GM18867 (cell line): Measurements from ENCODE around the gene ATAD1.
"Not testable (repeated sequence)": the region's sequence is repeated elsewhere in the genome, so short reads cannot be mapped to it uniquely, and the experiment has no call there.

Source experiments
- ATAC-seq: cut with Tn5 transposase; IDR thresholded peaks from one replicate; pipeline ENCODE4 v1.9.1; 2021; ENCODE audit warnings: mild to moderate bottlenecking, moderate library complexity; ENCODE audit not compliant: unreplicated experiment

The ATAD1 gene

DNA sequence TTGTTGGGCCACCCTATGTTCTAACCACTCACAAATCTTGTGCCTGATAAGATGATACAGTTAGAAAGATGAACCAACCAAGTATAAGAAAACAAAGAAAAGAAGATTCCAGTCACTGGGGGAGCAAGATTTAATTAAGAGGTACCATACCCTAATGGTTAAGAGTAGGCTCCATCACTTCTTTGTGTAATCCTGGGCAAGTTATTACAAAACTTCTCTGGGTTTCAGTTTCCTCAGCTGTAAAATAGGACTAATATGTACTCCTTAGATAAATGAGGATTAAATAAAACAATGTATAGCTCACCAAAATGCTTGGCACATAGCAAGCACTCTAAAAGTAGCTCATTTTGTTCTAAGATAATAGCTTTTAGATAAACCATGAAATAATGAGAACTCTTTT, 58.5 kb downstream of the ATAD1 start:
- no peak for ATAC-seq

DNA sequence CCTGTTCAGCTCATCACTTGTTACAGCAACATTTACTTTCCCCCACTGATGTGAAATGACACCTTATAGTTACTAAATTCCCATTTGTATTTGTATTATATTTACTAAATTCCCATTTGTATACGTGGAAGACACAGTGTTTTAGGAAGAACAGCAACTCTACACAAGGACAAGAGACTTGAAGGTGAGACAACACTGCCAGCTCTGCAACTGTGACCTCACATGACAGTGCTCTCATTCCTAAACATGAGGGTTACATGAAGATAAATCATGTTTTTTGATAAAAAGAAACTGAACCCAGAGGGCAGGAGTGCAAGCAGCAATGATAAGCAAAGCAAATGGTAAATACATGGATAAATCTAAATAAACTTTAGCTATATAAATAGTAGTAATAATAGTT, 60.3 kb downstream of the ATAD1 start:
- ATAC-seq, result no peak

DNA sequence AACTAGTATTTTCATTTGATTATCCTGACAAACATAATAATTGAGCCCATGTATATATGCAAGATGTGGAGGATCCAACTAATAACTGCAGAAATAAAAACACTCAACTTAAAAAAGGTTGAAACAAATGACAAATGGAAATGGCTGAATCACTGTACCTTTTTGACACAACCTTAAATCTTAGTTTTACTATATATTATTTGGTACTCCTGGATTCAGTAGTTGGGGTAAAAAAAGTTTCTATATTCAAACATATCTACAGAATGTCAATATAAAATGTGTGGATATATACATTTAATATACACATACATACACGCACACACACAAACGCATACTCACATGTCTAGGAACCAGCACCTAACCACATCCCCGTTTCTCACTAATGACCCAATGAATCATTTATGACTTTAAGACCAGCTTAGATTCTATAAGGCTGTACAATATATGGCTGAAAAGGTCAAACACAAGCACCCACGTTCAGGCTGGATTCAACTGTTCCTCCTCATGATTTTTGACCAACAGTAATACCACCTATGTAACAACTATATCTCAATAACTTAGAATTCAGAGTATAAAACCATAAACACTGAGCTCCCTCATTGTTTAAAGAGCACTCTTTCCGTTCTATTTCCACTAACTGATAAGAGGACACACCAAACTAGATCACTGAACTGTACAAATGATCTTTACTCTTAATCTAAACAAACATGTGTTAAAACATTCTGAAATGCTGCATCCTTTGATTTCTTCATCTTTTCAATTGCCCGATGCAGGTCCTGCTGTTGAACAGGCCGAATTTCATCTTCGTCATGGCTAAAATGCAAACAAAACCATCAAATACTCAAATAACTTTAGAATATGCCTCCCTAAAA, 63.8 kb downstream of the ATAD1 start:
- ATAC-seq, result no peak

DNA sequence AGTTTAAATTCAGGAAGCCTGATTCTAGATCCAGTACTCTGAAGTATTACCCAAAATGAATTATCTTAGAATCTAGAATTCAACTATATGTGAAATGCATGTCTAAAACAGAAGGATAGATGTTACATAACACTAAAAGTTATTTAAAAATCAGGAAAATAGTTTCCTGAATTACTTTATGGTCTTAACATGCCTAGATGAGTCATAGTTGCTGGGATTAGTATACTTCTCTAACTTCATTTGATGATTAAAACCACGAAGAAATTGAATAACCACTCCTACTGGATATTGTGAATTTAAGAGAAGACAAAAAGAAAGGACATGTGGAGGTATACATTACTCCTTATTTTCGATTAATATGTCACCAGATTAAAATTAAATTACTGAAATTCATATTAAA, 65.5 kb downstream of the ATAD1 start:
- no peak for ATAC-seq

DNA sequence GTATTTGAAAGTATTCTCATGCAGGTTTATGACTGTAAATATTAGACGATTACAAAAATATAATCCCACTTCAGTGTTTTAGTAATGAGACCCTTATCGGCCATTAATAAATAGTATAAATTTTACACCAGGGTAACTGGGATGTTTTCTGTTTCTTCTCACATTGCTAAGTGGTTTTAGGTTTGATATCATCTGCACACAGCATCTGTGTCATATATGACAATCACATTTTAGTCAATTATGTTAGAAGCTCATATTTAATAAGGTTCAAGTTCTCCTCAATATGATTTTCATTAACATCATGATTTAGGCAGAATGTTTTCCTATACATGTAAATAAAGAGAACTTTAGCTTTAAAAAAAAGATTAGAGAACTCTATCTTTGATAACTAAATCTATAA, 66.8 kb downstream of the ATAD1 start:
- ATAC-seq, result no peak

DNA sequence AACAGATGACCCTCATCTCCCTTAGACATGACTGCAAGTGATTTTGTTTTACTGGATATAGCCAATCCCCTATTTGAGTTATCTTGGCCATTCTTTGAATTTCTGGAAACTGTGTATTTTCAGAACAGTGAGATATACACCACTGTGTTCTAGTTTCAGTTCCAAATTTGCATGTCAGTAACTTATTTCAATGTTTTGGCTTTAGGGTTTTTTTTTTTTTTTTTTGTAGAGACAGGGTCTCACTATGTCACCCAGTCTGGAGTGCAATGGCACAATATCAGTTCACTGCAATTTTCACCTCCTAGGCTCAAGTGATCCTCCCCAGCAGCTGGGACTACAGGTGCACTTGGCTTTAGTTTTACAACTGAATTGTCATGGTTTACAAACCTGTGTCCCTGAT, 67.2 kb downstream of the ATAD1 start:
- ATAC-seq, result no peak

DNA sequence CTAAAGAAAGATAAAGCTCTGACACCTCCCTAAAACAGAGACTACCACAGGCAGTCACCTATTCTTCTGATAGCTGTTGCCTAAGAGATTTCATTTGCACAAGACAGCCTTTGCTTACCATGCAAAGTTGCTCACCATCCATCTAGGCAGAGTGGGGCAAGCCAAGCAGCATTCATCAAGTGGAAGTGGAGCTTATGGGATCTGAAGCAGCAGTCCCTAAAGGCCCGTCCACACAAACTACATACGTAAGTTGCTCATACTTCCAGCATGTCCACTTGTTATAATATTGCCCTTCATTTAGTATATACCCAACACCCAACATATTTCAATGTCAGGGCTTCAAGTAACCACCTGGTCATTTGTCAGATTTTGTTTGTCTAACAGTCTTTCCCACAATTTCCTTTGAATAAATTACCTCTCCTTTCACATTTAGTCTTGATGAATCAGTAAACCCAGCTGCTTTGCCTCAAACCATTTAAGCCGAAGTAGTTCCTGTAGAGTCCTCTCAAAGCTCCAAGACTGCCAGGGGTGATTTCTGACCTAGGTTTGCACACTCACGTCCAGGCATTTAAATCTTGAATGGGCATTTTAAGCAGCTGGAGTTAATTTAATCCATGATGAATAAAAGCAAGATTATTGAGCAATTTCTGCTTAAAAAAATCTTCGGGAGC, 67.9 kb downstream of the ATAD1 start:
- ATAC-seq, result no peak

DNA sequence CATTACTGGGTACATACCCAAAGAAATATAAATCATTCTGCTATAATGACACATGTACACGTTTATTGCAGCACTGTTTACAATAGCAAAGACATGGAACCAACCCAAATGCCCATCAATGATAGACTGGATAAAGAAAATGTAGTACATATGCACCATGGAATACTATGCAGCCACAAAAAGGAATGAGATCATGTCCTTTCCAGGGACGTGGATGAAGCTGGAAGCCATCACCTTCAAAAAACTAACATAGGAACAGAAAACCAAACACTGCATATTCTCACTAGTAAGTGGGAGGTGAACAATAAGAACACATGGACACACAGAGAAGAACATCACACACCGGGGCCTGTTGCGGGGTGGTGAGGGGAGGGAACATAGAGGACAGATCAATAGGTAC, 69.8 kb downstream of the ATAD1 start:
- ATAC-seq, result not testable (repeated sequence)

DNA sequence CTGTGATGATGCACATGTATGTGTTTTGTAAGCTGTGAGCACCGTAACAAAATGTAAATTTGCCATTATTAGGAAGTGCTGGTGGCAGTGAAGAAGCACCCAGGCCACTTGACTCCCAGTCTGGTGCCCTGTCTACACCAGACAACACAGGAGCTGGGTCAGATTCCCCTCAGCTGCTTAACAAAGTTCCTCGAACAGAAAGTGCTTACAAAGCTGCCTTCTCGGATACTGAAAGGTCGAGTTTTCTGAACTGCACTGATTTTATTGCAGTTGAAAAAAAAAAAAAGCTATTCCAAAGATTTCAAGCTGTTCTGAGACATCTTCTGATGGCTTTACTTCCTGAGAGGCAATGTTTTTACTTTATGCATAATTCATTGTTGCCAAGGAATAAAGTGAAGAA, 71.1 kb downstream of the ATAD1 start:
- no peak for ATAC-seq

DNA sequence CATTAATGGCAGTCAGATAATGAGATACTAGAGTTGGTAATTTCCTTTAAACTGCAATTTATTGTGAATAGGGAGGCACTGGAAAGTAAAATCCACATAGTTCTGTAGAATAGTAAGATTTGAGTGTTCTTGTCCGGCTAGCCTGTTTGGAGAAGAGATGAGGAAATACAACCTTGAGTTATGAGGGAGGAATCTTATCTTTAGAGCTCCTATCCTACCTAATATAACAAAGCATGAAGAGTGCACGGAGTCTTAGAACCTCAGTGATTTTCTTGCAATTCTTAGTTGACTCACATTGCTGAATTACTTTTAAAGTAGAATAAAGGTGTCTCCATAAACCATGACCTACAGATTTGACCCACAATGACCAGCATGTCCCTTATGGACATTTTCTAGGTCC, 73.4 kb downstream of the ATAD1 start:
- ATAC-seq, result no peak

DNA sequence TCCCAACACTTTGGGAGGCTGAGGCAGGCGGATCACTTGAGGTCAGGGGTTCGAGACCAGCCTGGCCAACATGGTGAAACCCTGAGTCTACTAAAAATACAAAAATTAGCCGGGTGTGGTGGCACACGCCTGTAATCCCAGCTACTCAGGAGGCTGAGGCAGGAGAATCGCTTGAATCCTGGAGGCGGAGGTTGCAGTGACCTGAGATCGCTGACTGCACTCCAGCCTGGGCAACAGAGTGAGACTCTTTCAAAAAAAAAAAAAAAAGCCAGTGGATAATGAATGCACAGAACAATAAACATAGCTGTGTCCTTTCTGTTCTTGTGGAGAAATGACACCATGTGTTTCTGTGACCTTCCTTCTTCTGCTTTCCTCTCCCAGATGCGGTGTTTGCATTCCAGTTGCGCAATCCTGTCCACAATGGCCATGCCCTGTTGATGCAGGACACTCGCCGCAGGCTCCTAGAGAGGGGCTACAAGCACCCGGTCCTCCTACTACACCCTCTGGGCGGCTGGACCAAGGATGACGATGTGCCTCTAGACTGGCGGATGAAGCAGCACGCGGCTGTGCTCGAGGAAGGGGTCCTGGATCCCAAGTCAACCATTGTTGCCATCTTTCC, 74.9 kb downstream of the ATAD1 start:
- not testable (repeated sequence) for ATAC-seq

DNA sequence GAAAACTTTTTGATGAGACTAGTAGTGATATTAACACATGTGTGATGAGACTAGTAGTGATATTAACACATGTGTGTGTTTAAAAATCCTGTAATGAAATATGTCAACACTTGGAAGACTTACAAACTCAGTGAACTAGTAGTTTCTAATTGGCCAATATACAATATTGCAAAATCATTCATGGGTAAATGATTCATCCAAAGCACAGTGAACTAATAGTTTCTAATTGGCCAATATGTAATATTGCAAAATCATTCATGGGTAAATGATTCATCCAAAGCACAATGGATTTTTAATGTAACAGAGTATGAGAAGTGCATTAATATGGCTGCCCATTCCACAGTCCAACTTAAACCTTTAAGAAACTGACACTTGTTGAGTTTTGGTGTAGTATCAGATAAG, 77.8 kb downstream of the ATAD1 start:
- no peak for ATAC-seq

DNA sequence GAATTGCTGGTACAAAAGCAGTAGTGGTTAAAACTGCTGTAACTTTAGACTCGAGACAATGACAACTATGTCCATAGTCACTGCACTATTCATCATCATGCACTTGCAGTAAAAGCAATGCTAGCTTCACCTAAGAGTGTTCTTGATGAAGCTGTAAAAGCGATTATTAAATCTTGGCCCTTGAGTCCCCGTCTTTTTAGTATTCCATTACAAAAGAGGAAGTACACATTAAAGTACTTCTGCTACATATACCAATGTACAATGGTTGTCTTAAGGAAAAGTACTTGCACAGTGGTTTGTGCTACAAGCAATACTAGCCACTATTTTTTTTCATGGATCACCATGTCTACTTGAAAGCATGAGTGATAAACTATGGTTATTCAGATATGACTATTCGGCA, 78.3 kb downstream of the ATAD1 start:
- ATAC-seq, result no peak

DNA sequence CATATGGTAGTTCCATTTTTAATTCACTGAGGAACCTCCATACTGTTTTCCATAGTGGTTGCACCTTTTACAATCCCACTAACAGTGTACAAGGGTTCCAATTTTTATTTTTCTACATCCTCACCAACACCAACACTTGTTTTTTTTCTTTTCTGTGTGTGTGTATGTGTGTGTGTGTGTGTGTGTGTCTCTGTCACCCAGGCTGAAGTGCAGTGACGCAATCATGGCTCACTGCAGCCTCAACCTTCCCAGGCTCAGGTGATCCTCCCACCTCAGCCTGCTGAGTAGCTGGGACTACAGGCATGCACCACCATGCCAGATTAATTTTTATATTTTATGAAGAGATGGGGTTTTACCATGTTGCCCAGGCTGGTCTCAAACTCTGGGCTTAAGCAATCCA, 79.8 kb downstream of the ATAD1 start:
- not testable (repeated sequence) for ATAC-seq

DNA sequence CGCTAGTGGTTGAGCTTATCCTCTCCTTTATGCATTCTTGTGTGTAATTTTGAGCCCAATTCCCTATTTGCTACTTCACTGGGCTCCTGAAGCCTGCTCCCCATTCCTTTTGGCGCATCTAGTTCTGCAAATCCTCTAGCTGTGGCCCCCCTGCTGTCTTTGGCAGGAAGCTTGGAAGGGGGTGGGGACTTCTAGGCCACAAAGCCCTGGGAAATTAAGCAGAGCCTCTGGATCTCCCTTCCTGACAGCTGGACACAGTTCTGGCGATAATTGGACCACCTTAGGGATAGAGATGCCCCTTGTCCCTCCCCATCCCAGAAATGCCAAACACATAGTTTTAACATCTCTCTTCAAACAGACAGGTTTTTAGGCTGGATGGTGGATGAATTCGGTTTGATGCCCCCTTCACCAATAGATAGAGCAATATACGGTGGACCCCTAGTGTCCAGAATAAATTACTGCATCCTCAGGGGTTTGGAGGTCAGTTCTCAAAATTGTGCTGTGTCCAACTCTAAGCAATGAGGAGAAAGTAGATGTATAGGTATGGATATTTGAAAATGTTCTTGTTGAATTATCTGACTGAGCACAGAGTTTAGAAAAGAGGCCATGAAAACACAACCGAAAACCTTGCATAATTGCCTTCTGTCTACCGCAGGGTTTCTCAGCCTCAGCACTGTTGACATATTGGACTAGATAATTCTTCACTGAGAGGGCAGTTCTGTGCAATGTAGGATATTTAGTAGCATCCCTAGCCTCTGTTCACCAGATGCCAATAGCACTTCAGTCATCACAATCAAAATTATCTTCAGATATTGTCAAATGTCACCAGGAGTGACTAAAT, 82.8 kb downstream of the ATAD1 start:
- peak; percentile 54 for ATAC-seq

DNA sequence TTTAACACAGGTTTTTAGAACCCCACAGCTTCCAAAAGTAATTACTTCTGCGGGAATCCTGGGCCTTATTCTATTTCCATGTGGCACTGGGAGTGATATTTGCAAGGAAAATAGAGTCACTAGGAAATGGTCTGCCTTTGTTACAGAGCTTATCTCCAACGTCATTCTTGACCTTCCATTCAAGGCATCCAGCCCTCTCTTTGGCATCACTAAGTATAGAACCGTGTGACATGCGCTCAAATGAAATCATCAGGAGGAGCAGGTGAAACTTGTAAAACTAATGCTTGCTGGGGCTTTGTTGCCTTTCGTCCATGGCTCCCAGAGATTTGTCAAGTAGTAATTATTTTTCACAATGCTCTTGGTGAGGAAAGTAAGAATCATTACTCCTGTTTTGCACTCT, 84.9 kb downstream of the ATAD1 start:
- ATAC-seq, result no peak

DNA sequence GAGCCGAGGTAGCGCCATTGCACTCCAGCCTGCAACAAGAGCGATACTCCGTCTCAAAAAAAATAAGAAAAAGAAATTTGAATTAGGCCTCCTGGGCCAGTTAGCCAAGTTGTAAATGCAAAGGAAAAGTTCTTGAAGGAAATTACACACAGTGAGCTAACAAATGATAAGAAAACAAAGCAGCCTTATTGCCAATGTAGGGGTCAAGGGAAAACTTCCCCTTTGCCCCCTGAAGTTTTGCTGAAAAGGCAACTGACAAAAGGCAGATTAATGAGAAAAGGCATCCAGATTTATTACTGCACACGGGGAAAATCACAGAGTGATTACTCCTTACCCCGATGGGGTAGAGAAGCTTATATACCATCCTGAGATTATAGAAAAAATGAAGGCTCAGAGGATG, 88.1 kb downstream of the ATAD1 start:
- no peak for ATAC-seq

DNA sequence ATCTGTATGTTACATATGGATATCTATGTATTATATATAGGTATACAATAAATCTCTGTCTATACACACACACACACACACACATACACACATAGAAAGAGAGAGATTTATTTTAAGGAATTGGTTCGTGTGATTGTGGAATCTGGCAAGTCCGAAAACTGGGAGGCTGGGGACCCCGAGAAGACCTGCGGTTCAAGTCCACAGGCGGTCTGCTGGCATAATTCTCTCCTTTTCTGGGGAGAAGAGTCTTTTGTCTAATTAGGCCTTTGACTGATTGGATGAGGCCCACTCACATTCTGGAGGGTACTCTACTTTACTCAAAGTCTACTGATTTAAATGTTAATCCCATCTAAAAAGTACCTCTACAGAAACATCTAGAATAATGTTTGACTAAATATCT, 93.2 kb downstream of the ATAD1 start:
- ATAC-seq, result no peak

DNA sequence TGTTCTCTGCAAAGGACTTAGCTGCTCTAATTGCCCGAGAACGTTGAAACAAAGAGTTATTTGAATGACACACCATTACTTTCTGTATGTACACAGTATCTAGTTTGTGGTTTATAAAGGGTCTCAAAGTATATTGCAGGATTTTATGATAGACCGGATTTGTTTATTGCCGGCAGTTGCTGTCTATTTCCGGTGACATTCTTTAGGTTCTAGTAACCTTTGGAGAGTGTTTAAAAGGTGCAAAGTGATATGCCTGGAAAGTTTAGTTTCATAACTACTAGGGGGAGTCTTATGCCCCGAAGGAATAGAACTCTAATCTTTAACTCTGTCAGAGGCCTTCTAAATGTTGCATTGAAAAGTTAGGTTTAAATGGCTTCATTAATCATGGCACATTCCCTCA, 94.5 kb downstream of the ATAD1 start:
- ATAC-seq, result no peak

DNA sequence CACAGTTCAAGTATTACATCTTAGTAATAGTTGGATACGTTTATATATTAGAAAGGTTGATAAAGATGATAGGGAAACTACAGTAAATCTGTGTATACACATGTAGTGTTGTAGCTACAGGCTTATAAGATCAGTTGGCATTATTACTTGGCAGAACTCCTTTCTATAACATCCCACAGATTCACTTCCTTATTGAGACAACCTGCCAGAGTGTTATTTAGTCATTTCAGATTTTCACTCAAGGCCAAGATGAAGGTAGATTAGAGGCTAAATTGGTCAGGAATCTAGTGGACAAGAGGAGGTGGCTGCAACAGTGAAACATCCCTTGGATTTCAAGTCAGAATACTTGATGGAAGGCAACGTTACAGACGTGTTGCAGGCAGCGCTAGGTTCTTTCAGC, 95.3 kb downstream of the ATAD1 start:
- ATAC-seq, result no peak

DNA sequence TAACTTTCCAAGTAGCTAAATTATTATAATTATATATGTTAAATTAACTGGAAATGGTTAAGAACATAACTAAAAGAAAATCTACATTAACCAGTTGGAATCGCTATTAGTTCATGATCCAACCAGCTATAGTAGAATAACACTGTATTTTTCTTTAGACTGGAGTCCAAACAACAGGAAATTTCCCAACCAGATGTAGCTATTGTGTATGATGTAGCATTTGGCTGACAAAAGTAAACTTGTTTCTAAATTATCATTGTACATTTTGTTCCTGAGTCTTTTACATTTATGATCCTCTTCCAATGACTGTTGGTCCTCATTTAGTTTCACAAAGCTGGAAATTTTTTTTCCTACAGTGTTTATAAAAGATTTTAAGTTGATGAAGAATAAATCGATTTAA, 96.2 kb downstream of the ATAD1 start:
- no peak for ATAC-seq
